SU-DHL-6 (cell line): ENCODE measurements around the gene CAPN9.

ENCODE experiments used
- EZH2phosphoT487 ChIP-seq: fragments of 200-600 bp; sonication (generic), shearing (Covaris generic); conservative IDR thresholded peaks from 2 replicates; pipeline ENCODE4 v1.6.1; 2018; ENCODE audit warnings: mild to moderate bottlenecking, antibody characterized with exemption, low read length, moderate library complexity, mixed read lengths
- TF ChIP-seq, protein P1 (sequence below): fragments of 200-600 bp; sonication (generic); IDR thresholded peaks from one replicate; pipeline ENCODE4 v1.5.1; 2017; ENCODE audit warnings: antibody characterized with exemption, mild to moderate bottlenecking, low read length, moderate library complexity; ENCODE audit not compliant: insufficient read depth, poor library complexity, severe bottlenecking

DNA sequence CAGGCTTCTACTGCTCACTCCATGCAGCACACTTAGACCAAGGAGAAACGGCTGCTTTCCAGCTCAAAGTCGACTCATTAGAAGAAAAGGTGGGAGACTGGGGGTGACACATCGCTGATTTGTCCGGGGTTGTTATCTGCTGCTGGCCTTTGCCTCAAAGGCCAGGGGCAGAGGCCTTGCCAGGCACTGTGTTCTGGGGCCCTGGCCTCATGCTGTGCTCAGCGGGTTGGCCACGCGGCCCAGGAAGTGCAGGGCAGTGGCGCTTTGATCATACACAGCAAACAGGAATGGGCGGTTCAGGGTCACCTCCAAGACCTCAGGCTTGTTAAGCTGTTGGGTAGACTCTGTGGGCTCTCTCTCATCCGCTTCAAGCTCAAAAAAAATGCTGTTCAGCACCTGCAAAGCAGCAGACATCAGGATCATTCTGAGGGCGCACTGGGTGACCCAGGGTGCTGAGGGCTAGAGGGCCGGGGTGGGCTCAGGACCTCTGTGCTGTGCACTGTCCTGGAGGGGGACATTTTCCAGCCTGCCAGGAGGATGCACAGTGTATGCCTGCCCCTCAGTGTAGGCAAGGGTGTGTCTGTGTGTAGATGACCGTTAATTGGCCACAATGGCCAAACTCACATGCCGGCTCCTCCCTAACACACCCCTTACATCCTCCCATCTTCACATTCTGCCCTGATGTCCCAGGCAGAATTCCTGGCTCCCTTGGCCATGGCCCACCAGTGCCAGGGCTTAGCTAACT lies 44.1 kb upstream of the CAPN9 start:
- TF ChIP-seq, protein P1, sequence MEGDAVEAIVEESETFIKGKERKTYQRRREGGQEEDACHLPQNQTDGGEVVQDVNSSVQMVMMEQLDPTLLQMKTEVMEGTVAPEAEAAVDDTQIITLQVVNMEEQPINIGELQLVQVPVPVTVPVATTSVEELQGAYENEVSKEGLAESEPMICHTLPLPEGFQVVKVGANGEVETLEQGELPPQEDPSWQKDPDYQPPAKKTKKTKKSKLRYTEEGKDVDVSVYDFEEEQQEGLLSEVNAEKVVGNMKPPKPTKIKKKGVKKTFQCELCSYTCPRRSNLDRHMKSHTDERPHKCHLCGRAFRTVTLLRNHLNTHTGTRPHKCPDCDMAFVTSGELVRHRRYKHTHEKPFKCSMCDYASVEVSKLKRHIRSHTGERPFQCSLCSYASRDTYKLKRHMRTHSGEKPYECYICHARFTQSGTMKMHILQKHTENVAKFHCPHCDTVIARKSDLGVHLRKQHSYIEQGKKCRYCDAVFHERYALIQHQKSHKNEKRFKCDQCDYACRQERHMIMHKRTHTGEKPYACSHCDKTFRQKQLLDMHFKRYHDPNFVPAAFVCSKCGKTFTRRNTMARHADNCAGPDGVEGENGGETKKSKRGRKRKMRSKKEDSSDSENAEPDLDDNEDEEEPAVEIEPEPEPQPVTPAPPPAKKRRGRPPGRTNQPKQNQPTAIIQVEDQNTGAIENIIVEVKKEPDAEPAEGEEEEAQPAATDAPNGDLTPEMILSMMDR = no peak
- TF ChIP-seq EZH2phosphoT487 = no peak
